Osteoblast (primary cell): ENCODE measurements around the gene ADGRG2. TPM values are rescaled to one million over a fixed set of nuclear protein-coding genes. Genes with fewer than 3 reads are reported as not detected.

Experiments used
- DNase-seq: peaks from one replicate; pipeline ENCODE4 v3.0.0; 2011; ENCODE audit warnings: low spot score, mixed read lengths; ENCODE audit not compliant: insufficient read length; ENCODE audit errors: missing footprints
- H2AFZ ChIP-seq: 2 replicates; pipeline ENCODE4 v1.6.0; 2011; ENCODE audit warnings: mild to moderate bottlenecking, low read length
- H3K27ac ChIP-seq: 2 replicates; pipeline ENCODE4 v1.5.1; 2011; ENCODE audit warnings: mild to moderate bottlenecking, low read depth, low read length, moderate library complexity
- H3K27me3 ChIP-seq: 2 replicates; pipeline ENCODE4 v1.6.0; 2012; ENCODE audit warnings: mild to moderate bottlenecking, control low read depth, inconsistent platforms, low read length, moderate library complexity; ENCODE audit not compliant: insufficient read depth
- H3K36me3 ChIP-seq: 2 replicates; pipeline ENCODE4 v1.5.1; 2011; ENCODE audit warnings: mild to moderate bottlenecking, low read length, control low read depth, moderate library complexity; ENCODE audit not compliant: insufficient read depth
- H3K4me1 ChIP-seq: 2 replicates; pipeline ENCODE4 v1.5.1; 2011; ENCODE audit warnings: mild to moderate bottlenecking, low read length, control low read depth, moderate library complexity; ENCODE audit not compliant: insufficient read depth
- H3K4me2 ChIP-seq: 2 replicates; pipeline ENCODE4 v1.6.0; 2011; ENCODE audit warnings: mild to moderate bottlenecking, low read length; ENCODE audit not compliant: insufficient read depth
- H3K4me3 ChIP-seq: fragments of 200-600 bp; sonication (generic); 3 replicates; pipeline ENCODE4 v1.5.1; 2012; ENCODE audit warnings: mild to moderate bottlenecking, low read length, inconsistent platforms; ENCODE audit not compliant: insufficient read depth
- H3K79me2 ChIP-seq: 2 replicates; pipeline ENCODE4 v1.6.0; 2012; ENCODE audit warnings: mild to moderate bottlenecking, low read length, control low read depth, inconsistent platforms; ENCODE audit not compliant: insufficient read depth
- H3K9me3 ChIP-seq: 2 replicates; pipeline ENCODE4 v1.5.1; 2011; ENCODE audit warnings: low read depth, low read length, control low read depth
- H4K20me1 ChIP-seq: 2 replicates; pipeline ENCODE4 v1.6.0; 2012; ENCODE audit warnings: mild to moderate bottlenecking, low read length, control low read depth; ENCODE audit not compliant: insufficient read depth
- total RNA-seq: library from RNA; depleted of rRNA; stranded (reverse); fragments of >200 nt; gene quantifications from 2 replicates; pipeline ENCODE4 v1.2.3, GENCODE V29; 2012
- TF ChIP-seq, protein P1 (sequence below): IDR thresholded peaks from 2 replicates; pipeline ENCODE4 v1.5.1; 2011; ENCODE audit warnings: mild to moderate bottlenecking, low read depth, low read length, moderate library complexity; ENCODE audit errors: extremely low read depth

Gene ADGRG2
- total RNA-seq, 1 donor: under 0.01 TPM

DNA sequence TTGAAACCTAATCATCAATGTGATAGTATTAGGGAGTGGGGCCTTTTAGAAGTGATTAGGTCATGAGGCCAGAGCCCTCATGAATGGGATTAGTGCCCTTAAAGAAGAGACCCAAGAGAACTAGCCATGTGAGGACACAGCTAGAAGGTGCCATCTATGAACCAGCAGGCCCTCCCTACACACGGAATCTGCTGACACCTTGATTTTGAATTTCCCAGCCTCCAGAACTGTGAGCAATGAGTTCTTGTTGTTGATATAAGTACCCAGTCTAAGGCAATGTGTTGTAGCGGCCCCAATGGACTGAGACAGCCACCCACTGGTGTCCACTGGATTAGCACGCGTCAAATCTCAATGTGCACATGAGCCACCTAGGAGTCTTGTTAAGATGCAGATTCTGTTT lies 8.4 kb upstream of the ADGRG2 start:
- Histone ChIP-seq H3K4me1 (no peaks in the 10 kb centered on the region), H4K20me1 (no peaks in the 10 kb centered on the region), H3K36me3 (no peaks in the 10 kb centered on the region), H3K27me3 (no peaks in the 10 kb centered on the region), H3K27ac (no peak overlapping the region), H3K9me3 (no peaks in the 10 kb centered on the region), H3K4me3 (no peak overlapping the region), H3K79me2 (no peaks in the 10 kb centered on the region), H3K4me2 (no peak overlapping the region), H2AFZ (no peak overlapping the region)
- TF ChIP-seq, protein P1, sequence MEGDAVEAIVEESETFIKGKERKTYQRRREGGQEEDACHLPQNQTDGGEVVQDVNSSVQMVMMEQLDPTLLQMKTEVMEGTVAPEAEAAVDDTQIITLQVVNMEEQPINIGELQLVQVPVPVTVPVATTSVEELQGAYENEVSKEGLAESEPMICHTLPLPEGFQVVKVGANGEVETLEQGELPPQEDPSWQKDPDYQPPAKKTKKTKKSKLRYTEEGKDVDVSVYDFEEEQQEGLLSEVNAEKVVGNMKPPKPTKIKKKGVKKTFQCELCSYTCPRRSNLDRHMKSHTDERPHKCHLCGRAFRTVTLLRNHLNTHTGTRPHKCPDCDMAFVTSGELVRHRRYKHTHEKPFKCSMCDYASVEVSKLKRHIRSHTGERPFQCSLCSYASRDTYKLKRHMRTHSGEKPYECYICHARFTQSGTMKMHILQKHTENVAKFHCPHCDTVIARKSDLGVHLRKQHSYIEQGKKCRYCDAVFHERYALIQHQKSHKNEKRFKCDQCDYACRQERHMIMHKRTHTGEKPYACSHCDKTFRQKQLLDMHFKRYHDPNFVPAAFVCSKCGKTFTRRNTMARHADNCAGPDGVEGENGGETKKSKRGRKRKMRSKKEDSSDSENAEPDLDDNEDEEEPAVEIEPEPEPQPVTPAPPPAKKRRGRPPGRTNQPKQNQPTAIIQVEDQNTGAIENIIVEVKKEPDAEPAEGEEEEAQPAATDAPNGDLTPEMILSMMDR: no peak
- no peak for DNase-seq

DNA sequence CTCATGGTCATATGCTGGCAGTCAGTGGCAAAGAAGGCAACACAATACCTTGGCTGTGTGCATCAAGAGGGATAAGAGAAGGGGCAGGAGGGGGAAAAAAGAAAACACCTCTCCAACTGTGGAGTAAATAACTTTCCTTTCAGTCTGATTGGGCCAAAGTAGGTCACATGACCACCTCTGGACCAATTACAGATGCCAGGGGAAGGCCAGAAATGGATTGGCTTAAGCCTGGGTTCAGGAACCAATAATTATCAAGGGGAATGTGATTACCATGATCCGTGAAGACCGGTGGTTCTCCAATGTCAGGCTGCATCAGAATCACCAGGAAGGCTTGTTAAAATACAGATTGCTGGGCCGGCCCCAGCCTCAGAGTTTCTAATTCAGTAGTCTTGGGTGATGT lies 7.4 kb upstream of the ADGRG2 start:
- Histone ChIP-seq H3K27ac (no peak overlapping the region), H3K9me3 (no peaks in the 10 kb centered on the region), H3K4me1 (no peaks in the 10 kb centered on the region), H2AFZ (no peak overlapping the region), H3K27me3 (peaks cover 4% of the 10 kb centered on the region), H3K36me3 (no peaks in the 10 kb centered on the region), H3K4me2 (no peak overlapping the region), H3K4me3 (no peak overlapping the region), H3K79me2 (no peaks in the 10 kb centered on the region), H4K20me1 (no peaks in the 10 kb centered on the region)
- DNase-seq: no peak
- TF ChIP-seq, protein P1: no peak

DNA sequence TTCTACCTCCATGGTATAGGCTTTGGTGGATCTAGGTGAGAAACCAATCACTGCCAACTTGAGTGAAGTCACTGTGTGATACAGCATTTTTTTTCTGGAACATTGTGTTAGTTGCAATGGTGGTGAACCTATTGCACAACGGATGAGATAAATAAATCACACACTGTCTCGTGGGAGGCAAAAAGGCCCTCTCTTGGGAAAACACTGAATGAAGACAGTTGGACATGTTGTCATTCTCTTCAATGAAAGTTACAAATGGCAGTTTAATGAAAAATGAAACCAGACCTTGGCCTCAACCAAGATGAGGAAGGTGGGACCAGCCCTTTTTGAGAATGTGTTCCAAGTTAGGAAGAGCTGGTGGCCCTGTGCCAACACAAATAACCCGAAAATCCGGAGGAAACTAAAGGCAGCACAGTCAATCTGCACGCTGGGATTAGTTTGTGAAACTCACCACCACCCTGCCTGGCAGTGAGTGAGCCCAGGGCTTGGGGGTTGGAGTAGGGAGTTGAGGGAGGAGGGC lies 5.4 kb upstream of the ADGRG2 start:
- peak; percentile 35 for DNase-seq
- Histone ChIP-seq H3K4me2 (no peak overlapping the region), H3K4me1 (no peaks in the 10 kb centered on the region)

DNA sequence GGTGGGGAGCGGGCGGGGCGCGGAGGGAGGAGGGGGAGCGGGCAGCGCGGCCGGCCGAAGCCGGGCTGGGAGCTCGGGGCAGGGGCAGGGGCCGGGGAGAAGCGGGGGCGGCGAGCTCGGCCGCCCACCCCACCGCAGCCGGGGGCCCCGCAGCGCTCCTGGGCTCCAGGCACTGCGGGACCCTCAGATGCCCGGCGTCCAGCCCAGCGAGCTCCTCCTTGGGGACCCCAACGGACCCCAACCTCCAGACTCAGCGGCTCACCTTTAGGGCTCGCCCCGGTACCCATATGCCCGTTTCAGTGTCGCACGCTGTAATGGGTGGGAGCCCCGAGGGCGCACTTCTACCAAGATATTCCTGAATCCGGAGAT lies 357 bp upstream of the ADGRG2 start:
- DNase-seq: no peak
- Histone ChIP-seq H3K4me1 (no peaks in the 10 kb centered on the region), H3K4me2 (no peak overlapping the region), H3K9me3 (no peaks in the 10 kb centered on the region), H3K27me3 (peaks cover 35% of the 10 kb centered on the region), H4K20me1 (no peaks in the 10 kb centered on the region), H3K36me3 (no peaks in the 10 kb centered on the region), H3K27ac (no peak overlapping the region), H3K79me2 (no peaks in the 10 kb centered on the region), H3K4me3 (no peak overlapping the region), H2AFZ (no peak overlapping the region)
- TF ChIP-seq, protein P1: no peak

More for the DNA sequence above, 5.4 kb upstream of the ADGRG2 start:
- Histone ChIP-seq H3K4me3 (no peak overlapping the region), H2AFZ (no peak overlapping the region), H3K9me3 (no peaks in the 10 kb centered on the region), H3K27ac (no peak overlapping the region), H3K27me3 (peaks cover 13% of the 10 kb centered on the region), H3K79me2 (no peaks in the 10 kb centered on the region), H3K36me3 (no peaks in the 10 kb centered on the region), H4K20me1 (no peaks in the 10 kb centered on the region)
- TF ChIP-seq, protein P1: no peak
